Stimulated activated CD8-positive, alpha-beta memory T cell treated with anti-CD3 and anti-CD28 coated beads, Interleukin-7, amount 100 ng/mL, for 4 hours (primary cell): ENCODE measurements around the gene LRRC56.

Experiments
- DNase-seq, 2 donors: peaks; one replicate each; pipeline ENCODE4 v3.0.0-alpha.2; 2020; ENCODE audit warnings: low read depth in 2 of 2

The LRRC56 gene

DNA sequence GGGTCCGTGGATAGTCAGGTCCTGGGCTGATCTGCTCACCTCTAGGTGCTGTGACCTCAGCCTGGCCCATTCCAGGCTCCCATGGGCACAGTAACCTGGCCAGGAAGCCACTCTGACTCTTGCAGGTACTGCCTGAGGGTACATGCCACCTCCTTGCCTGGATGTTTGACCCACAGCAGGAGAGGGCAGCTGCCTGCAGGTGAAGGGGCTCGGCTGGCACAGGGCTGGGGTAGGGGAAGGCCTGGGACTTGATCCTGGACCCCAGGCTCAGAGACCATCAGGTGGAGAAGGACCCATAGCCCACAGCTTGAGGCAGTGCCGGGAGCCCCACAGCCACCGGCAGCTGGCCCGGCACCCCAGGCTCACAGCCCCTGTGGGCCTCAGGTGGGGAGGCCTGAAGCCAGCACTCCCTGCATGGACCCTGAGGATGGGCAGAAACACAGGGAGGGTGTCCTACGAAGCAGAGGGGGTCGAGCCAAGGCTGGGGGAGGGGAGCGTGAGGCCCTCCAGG, 2.7 kb downstream of the LRRC56 start:
- DNase-seq: no peak

DNA sequence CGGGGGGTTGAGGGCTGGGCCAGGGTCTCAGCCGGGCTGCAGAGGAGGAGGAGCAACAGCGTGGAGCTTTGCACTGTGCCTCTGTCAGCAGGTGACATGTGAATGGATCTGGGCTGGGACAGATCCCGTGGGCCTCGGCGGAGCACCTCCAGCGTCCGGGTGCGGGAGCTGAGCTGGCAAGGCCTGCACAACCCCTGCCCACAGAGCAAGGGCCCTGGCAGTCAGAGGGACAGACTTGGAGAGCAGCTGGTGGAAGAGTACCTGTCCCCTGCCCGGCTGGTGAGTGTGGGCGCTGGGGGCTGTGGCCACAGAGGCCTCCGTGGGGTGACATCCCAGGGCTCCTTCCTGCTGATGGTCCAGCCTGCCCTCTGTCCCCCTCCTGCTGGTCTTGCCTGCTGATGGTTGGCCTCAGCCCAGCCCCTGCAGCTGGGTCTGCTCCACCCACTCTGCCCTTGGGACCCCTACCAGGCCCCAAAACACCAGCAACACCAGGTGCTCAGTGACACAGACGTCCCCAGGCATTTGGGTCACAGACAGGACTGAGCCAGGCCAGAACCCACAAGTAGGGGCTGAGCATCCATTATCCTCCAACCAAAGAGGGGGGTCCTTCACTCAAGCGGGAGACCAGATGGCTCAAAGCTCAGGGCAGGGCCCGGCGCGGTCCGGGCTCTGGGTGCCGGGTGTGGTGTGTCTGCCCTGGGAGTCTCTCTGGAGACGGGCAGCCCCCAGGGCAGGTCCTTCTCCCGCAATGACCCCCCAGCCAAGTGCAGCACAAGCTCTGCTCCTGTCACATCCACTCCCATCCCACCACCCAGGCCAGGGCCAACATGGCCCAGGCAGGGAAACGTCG, 3.5 kb downstream of the LRRC56 start:
- DNase-seq: no peak

- DNase-seq: no peak
Observed at GRCh38 chr11:541433-541885, 4.1 kb downstream of the LRRC56 start.

- DNase-seq: no peak
Observed at GRCh38 chr11:544817-545166, 7.5 kb downstream of the LRRC56 start.

DNA sequence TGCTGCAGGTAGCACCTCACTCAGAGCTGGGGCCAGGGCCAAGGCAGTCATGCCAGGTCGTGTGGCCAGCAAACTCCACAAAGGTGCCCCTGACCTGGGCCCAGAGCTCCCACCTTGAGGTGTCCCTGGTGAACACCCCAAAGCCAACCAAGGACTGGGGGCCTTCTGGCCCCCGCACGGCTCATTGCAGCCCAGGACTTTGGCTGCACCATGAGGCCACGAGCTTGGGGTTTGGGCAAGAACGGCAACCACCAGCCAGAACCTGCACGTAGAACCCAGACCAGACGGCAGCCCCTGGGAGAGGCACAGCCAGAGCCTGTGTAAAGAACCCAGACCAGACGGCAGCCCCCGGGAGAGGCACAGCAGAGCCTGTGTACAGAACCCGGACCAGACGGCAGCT, 7.8 kb downstream of the LRRC56 start:
- DNase-seq: no peak

GRCh38 chr11:548700-549603, 11.6 kb downstream of the LRRC56 start:
- DNase-seq: no peak

DNA sequence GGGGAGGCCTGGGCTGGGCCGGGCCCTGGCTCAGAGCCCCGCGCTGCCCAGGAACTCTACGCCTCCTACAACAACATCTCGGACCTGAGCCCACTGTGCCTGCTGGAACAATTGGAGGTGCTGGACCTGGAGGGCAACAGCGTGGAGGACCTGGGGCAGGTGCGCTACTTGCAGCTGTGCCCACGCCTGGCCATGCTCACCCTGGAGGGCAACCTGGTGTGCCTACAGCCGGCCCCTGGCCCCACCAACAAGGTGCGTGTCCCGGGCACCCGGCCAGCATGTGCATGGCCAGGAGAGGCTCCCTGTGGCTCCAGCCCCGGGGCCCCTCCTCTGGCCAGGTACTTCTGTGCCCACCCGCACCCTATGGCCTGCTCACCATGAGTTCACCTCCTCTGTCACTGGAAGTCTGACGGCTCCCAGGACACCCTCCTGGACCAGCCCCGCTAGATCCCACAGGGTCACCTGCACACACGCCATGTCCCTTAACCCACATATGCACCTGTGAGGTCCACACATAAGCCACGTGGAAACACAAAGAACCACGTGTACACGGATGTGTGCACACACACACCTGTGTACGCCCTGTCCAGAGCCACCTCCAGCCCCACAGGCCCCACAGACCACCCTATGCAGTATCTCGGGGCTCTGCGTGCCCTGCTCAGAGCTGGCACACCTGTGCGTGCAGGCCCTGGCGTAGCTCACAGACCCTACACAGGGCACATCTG, 12.9 kb downstream of the LRRC56 start:
- DNase-seq: no peak

DNA sequence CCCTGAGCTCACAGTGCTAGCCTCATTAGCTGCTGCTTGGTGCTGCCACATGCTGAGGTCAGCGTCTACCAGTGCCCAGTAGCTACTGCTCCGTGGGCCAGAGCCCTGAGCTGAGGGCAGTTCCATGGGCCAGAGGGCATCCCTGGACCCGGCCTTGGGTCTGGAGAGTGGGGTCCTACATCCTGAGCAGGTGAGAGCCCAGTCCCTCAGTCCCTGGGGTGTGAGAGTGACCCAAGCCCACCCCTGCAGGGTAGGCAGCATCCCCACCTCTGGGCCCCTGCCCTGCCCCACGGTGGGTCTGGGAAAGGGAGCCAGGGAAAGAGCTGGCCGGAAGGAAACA, 13.4 kb downstream of the LRRC56 start:
- no peak for DNase-seq

- DNase-seq: no peak
Observed at GRCh38 chr11:551131-551530, 13.8 kb downstream of the LRRC56 start.

DNA sequence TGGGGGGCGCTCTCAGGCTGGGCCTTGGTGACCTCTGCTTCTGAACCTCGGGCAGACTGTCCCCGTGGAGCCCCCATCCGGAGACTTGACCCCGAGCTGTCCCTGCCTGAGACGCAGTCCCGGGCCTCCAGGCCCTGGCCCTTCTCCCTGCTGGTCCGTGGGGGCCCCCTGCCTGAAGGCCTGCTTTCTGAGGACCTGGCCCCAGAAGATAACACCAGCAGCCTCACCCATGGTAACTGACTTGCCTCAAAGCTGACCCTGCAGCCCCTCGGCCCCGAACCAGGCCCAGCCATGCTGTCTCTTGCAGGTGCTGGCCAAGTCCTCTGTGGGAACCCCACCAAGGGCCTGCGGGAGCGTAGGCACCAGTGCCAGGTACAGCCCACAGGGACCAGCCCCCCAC, 14.3 kb downstream of the LRRC56 start:
- DNase-seq: no peak

DNA sequence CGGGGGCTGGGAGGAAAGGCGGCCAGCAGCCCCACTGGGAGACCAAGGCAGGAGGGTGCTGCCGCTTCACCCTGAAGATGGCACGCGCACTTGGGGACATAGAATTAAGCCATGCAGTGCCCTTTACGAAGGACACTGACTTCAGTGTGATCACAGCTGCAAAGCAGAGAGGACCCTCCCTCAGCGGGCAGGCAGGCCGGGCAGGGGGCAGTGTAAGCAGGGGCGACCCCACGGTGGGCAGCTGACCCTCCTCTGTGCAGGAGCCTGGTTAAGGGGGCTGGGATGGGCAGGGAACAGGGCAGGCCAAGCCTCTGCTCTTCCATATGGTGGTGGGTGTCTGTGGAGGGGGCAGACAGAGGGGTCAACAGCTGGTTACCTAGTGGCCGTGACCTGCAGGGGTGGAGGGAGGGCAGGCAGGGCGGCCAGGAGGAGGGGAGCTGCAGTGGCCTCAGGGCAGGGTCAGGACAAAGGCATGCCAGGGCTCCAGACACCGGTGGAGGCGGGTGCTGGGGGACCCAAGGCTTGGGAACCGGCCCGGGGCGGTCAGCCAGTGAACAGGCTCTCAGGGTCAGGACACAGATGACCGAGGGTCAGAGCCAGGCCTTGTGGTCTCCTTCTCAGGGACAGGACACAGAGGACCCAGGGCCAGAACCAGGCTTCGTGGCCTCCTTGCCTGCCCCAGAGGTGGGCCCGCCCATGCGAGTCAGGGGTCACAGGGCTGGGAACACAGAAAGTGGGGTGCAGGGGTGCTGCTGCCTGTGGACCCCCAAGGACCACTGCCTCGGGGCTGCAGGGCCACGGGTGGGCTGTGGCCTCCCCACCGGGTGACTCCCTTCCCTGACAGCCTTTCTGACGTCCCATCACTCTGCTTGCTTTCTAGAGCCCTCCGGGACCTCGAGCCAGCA, 16.0 kb downstream of the LRRC56 start:
- no peak for DNase-seq

GRCh38 chr11:553988-554340, 16.6 kb downstream of the LRRC56 start:
- no peak for DNase-seq

DNA sequence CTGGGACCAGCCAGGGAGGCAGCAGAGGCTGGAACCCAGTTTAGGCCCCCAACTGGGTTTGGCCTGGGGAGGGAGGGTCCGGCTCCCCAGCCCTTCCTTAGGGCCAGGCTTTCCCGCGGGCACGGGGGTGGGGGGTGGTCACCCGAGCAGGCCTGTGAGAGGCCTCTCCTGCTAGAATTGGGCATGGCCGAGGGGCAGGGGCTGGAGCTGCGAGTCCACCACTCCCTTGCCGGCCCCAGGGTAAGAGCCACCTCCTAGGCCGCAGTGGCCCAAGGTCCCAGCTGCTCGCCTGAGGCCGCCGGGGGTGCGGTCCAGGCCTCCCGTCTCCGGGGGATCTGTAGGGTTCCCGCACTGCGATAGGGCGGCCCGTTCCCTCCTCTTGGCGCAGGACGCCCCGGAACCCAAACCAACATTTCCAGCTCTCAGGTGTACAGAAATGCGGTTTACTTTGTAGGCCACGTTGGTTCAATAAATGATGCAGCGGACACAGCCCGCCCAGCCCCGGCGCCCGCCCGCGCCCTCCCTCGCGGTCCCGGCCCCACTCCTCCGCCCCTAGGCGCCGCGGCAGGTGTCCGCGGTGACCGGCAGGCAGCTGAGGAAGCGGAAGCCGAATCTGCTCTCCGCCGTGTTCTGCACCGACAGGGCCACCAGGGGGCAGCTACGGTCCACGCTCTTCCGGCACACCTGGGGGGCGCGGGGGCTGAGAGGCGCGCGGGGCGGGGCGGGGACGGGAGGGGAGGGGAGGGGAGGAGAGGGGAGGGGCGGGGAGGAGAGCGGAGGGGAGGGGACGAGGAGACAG, 17.3 kb downstream of the LRRC56 start:
- peak; percentile 36 to 69 for DNase-seq

DNA sequence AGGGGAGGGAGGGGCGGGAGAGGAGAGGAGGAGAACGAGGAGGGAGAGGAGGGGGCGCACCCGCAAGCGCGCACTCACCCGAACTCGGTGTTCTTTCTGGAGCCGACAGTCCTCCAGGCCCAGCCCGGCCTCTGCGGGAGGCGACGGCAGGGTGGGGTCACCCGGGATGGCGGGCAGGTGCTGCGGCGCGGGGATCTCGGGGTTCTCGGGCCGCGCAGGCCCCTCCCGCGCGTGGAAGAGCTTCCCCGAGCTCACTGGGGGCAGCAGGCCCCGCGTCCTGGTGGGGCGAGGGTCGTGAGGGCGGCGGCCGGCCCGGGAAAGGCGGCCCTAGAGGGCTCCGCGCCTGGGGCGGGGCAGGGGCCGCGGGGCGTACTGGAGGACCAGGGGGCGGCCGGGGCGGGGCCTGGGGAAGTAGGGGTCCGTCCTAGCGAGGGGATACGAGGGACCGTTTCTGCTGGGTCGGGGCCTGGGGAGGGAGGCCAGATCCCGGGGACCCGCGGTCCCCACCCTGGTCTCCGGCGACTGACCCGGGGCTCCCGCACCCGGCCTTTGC, 18.0 kb downstream of the LRRC56 start:
- DNase-seq: no peak

- no peak for DNase-seq
Observed at GRCh38 chr11:555780-556661, 18.7 kb downstream of the LRRC56 start.

DNA sequence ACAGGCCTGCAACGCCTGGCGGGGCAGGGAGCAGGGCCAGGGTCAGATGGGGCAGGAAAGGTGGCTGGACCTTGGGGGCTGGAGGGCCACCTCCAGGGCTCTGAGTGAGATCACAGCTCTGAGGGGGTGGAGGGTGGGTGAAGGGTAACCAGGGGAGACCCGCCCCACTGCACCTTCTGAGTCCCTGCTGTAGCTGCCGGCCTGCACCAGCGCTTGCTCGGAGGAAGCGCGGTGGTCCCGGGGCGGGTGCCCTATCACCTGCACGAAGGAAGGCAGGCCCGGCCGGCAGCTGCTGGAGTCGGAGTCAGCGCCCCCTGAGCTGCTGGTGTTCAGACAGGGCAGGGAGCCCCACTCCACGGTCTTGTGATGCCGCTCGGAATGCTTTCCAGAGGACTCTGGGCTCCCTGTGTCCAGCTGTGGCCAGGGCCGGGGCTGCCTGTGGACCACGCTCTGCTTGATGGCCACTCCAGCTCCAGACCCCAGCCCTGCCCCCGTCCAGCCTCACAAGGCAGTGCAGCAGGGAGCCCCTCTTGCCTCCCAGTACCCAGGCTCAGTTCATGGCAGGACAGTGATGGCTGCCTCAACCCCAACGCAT, 19.4 kb downstream of the LRRC56 start:
- DNase-seq: no peak

GRCh38 chr11:557328-558132, 20.2 kb downstream of the LRRC56 start:
- no peak for DNase-seq

- DNase-seq: no peak
Observed at GRCh38 chr11:558503-558902, 21.2 kb downstream of the LRRC56 start.
